Keratinocyte (primary cell): ENCODE data around the gene CASP10. TPM values are rescaled to one million over a fixed set of nuclear protein-coding genes. Genes with fewer than 3 reads are reported as not detected.

Source experiments
- DNase-seq: peaks from one replicate; pipeline ENCODE4 v3.0.0-alpha.2; 2011; ENCODE audit warnings: low read depth, missing footprints, low spot score
- FAIRE-seq: peaks from 2 replicates; lab custom pipeline; 2011; peaks lifted over from hg19 to GRCh38; lab: Jason Lieb, UNC
- H2AFZ ChIP-seq: 2 replicates; pipeline ENCODE4 v1.6.0; 2012; ENCODE audit warnings: low read length, control low read depth, inconsistent platforms; ENCODE audit not compliant: control insufficient read depth
- H3K27ac ChIP-seq: 2 replicates; pipeline ENCODE4 v1.5.1; 2011; ENCODE audit warnings: low read length; ENCODE audit not compliant: control insufficient read depth, insufficient read depth
- H3K27me3 ChIP-seq: 3 replicates; pipeline ENCODE4 v1.6.0; 2011; ENCODE audit warnings: low read length; ENCODE audit not compliant: control insufficient read depth, insufficient read depth; ENCODE audit errors: extremely low read depth
- H3K36me3 ChIP-seq, 2 experiments: 2 replicates in 1 of 2; 3 replicates in 1 of 2; pipeline ENCODE4 v1.5.1; 2011; ENCODE audit warnings: low read length in 2 of 2, mild to moderate bottlenecking in 1 of 2; ENCODE audit not compliant: control insufficient read depth in 2 of 2, insufficient read depth in 2 of 2; ENCODE audit errors: extremely low read depth in 1 of 2
- H3K4me1 ChIP-seq: 3 replicates; pipeline ENCODE4 v1.5.1; 2011; ENCODE audit warnings: low read length; ENCODE audit not compliant: control insufficient read depth, insufficient read depth; ENCODE audit errors: extremely low read depth
- H3K4me2 ChIP-seq: 3 replicates; pipeline ENCODE4 v1.6.0; 2011; ENCODE audit warnings: low read depth, low read length; ENCODE audit not compliant: control insufficient read depth, insufficient read depth; ENCODE audit errors: extremely low read depth
- H3K4me3 ChIP-seq, 3 experiments: fragments of 200-600 bp in 1 of 3; sonication (generic) in 1 of 3; 2 replicates in 2 of 3; 3 replicates in 1 of 3; pipeline ENCODE4 v1.5.1; 2011 to 2016; ENCODE audit warnings: low read length in 3 of 3, mild to moderate bottlenecking in 3 of 3, control low read depth in 2 of 3, inconsistent platforms in 1 of 3, low read depth in 1 of 3, mixed read lengths in 1 of 3, mixed run types in 1 of 3, moderate library complexity in 1 of 3; ENCODE audit not compliant: control insufficient read depth in 2 of 3, insufficient read depth in 2 of 3; ENCODE audit errors: extremely low read depth in 1 of 3
- H3K79me2 ChIP-seq: 2 replicates; pipeline ENCODE4 v1.6.0; 2012; ENCODE audit warnings: low read length; ENCODE audit not compliant: control insufficient read depth, insufficient read depth
- H3K9ac ChIP-seq: 3 replicates; pipeline ENCODE4 v1.6.0; 2011; ENCODE audit warnings: low read length; ENCODE audit not compliant: control insufficient read depth, insufficient read depth; ENCODE audit errors: extremely low read depth
- H3K9me1 ChIP-seq: 3 replicates; pipeline ENCODE4 v1.6.0; 2011; ENCODE audit warnings: low read length; ENCODE audit not compliant: control insufficient read depth, insufficient read depth; ENCODE audit errors: extremely low read depth
- H3K9me3 ChIP-seq: 2 replicates; pipeline ENCODE4 v1.5.1; 2012; ENCODE audit warnings: low read depth, low read length; ENCODE audit not compliant: control insufficient read depth
- H4K20me1 ChIP-seq: 3 replicates; pipeline ENCODE4 v1.6.0; 2011; ENCODE audit warnings: low read length; ENCODE audit not compliant: control insufficient read depth, insufficient read depth; ENCODE audit errors: extremely low read depth
- CTCF ChIP-seq, 3 experiments: IDR thresholded peaks in 1 of 3; conservative IDR thresholded peaks in 1 of 3; optimal IDR thresholded peaks in 1 of 3; 2 replicates in 2 of 3; 3 replicates in 1 of 3; pipeline versions ENCODE3 to v1.5.1; 2011; ENCODE audit warnings: low read length in 3 of 3, mild to moderate bottlenecking in 3 of 3, moderate library complexity in 2 of 3, control low read depth in 1 of 3, inconsistent platforms in 1 of 3; ENCODE audit not compliant: insufficient read depth in 2 of 3; ENCODE audit errors: extremely low read depth in 1 of 3
- EZH2 ChIP-seq: IDR thresholded peaks from one replicate; pipeline ENCODE4 v1.6.1; 2012; ENCODE audit warnings: inconsistent platforms, mild to moderate bottlenecking, low read length, moderate library complexity
- dilution Hi-C: fragments of 300-500 bp; cut with MboI; formaldehyde crosslinking; loops from one replicate; pipeline ENCODE4 v1.7.0; 2020; ENCODE audit warnings: low sequenced_read_pairs; ENCODE audit not compliant: extremely low pct_ligation_motif_present
- polyA plus RNA-seq, 5 experiments: library from polyadenylated mRNA; depleted of rRNA in 3 of 5; stranded (reverse) in 3 of 5; stranded (forward) in 1 of 5; unstranded in 1 of 5; fragments of >200 nt; gene quantifications; 1 replicate in 1 of 5; 2 replicates in 3 of 5; 3 replicates in 1 of 5; pipeline versions ENCODE4 v1.2.1 to v1.2.3, GENCODE V29; 2011 to 2012; ENCODE audit warnings: missing spikeins in 2 of 5, low read depth in 1 of 5, low replicate concordance in 1 of 5

Gene CASP10
- polyA plus RNA-seq, 1 donor (not counting 4 experiments of a cell fraction or from before 2014, with no cell fraction given): 7.1 TPM

GRCh38 chr2:201273330-201273983 lies 90.5 kb downstream of the CASP10 start:
- Histone ChIP-seq H3K4me3 (no peak overlapping the region), H3K36me3 (peaks cover 14 to 17% of the 10 kb centered on the region in 2 experiments), H3K9me3 (no peaks in the 10 kb centered on the region), H3K79me2 (no peaks in the 10 kb centered on the region), H3K27ac (no peak overlapping the region), H3K9me1 (no peaks in the 10 kb centered on the region), H3K9ac (no peak overlapping the region), H3K4me2 (no peak overlapping the region), H3K27me3 (no peaks in the 10 kb centered on the region), H4K20me1 (no peaks in the 10 kb centered on the region), H2AFZ (no peak overlapping the region), H3K4me1 (no peaks in the 10 kb centered on the region)
- no peak for FAIRE-seq
- no peak for TF ChIP-seq CTCF (optimal IDR thresholded peaks at IDR 0.05 in 1 of 3, IDR thresholded peaks at IDR 0.05 in 1 of 3, conservative IDR thresholded peaks at IDR 0.05 in 1 of 3; ENCODE audit: extremely low read depth in 1 of 3, insufficient read depth in 2 of 3, low read length in 3 of 3)
- dilution Hi-C loops: no loop called here
- no peak for DNase-seq

GRCh38 chr2:201275069-201275468 lies 92.1 kb downstream of the CASP10 start:
- no peak overlapping the region for H2AFZ ChIP-seq
- dilution Hi-C loops: no loop called here
- no peak overlapping the region for H3K4me2 ChIP-seq
- no peaks in the 10 kb centered on the region for H3K9me3 ChIP-seq
- H4K20me1 ChIP-seq: no peaks in the 10 kb centered on the region
- no peak overlapping the region for H3K4me3 ChIP-seq
- TF ChIP-seq CTCF (optimal IDR thresholded peaks at IDR 0.05 in 1 of 3, IDR thresholded peaks at IDR 0.05 in 1 of 3, conservative IDR thresholded peaks at IDR 0.05 in 1 of 3; ENCODE audit: extremely low read depth in 1 of 3, insufficient read depth in 2 of 3, low read length in 3 of 3) (no peak), EZH2 (no peak)
- DNase-seq (no peak), FAIRE-seq (no peak)
- no peak overlapping the region for H3K9ac ChIP-seq
- no peak overlapping the region for H3K27ac ChIP-seq
- peaks cover 6 to 14% of the 10 kb centered on the region in 2 experiments for H3K36me3 ChIP-seq
- H3K79me2 ChIP-seq: no peaks in the 10 kb centered on the region
- no peaks in the 10 kb centered on the region for H3K27me3 ChIP-seq
- H3K4me1 ChIP-seq: no peaks in the 10 kb centered on the region
- no peaks in the 10 kb centered on the region for H3K9me1 ChIP-seq
